ENCODE measurements around the gene COL23A1. TPM values are rescaled to one million over a fixed set of nuclear protein-coding genes. Genes with fewer than 3 reads are reported as not detected.

Gene COL23A1
- total and polyA plus RNA-seq, 2 of the 13 experiments (the other 11 are each of a cell fraction or from before 2014, with no cell fraction given), result not detected

DNA sequence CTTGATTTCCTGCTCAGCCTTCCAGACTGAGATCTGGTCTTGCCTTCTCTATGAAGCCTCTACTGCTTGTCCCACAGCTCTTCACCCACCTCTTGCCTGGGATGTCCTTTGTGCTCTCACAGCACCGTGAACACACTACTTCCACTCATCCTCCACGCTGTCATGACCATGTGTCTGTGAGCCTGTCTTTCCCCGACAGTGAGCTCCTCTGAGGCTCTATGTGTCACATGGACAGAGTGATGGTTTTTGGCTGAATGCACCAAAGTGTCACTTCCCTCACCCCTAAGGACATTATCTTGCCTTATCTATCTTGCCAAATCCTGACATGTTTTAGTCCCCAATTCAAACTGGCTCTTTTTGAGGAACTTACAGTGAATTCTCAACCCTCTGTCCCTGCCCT lies 368.9 kb downstream of the COL23A1 start (continued):
- TF ChIP-seq ZHX2 (IDR thresholded peaks at IDR 0.05; ENCODE audit: low read depth), result no peak
- no peak for TF ChIP-seq ZHX2 (CRISPR knock-in tag; IDR thresholded peaks at IDR 0.05; ENCODE audit: borderline replicate concordance)
- no peak for TF ChIP-seq ZNF766 (CRISPR knock-in tag; IDR thresholded peaks at IDR 0.05; ENCODE audit: borderline replicate concordance)
- TF ChIP-seq EP300 (IDR thresholded peaks at IDR 0.05; ENCODE audit: low read depth in 2 of 2, low read length in 2 of 2), result no peak
- TF ChIP-seq EP300 (CRISPR knock-in tag; IDR thresholded peaks at IDR 0.05; ENCODE audit: borderline replicate concordance), result no peak
- TF ChIP-seq ZNF460 (CRISPR knock-in tag; IDR thresholded peaks at IDR 0.05; ENCODE audit: borderline replicate concordance), result no peak
- TF ChIP-seq ZNF589 (CRISPR knock-in tag; conservative IDR thresholded peaks at IDR 0.05), result no peak
- TF ChIP-seq ZNF747 (CRISPR knock-in tag; IDR thresholded peaks at IDR 0.05; ENCODE audit: borderline replicate concordance), result no peak
- no peak for TF ChIP-seq RFXAP (CRISPR knock-in tag; IDR thresholded peaks at IDR 0.05; ENCODE audit: borderline replicate concordance)
